LNCAP (cell line): ENCODE data around the gene SLC66A1.

Source experiments
- CTCF ChIP-seq: fragments of 450-650 bp; IDR thresholded peaks from 2 replicates; pipeline ENCODE4 v1.5.1; 2017; ENCODE audit warnings: mild to moderate bottlenecking

SLC66A1 gene

GRCh38 chr1:19327301-19327700 lies 15.2 kb downstream of the SLC66A1 start:
- no peak for TF ChIP-seq CTCF

- no peak for TF ChIP-seq CTCF
These were observed 15.6 kb downstream of the SLC66A1 start for GRCh38 chr1:19327736-19328135.

GRCh38 chr1:19328486-19328885 lies 16.4 kb downstream of the SLC66A1 start:
- no peak for TF ChIP-seq CTCF

GRCh38 chr1:19329188-19329587 lies 17.1 kb downstream of the SLC66A1 start:
- no peak for TF ChIP-seq CTCF

GRCh38 chr1:19329611-19330010 lies 17.5 kb downstream of the SLC66A1 start:
- TF ChIP-seq CTCF, result no peak

GRCh38 chr1:19330449-19331135 lies 18.5 kb downstream of the SLC66A1 start:
- no peak for TF ChIP-seq CTCF

GRCh38 chr1:19331262-19331878 lies 19.2 kb downstream of the SLC66A1 start:
- no peak for TF ChIP-seq CTCF

GRCh38 chr1:19332832-19333231 lies 20.7 kb downstream of the SLC66A1 start:
- TF ChIP-seq CTCF, result no peak
